NCI-H510A (cell line): ENCODE results near the gene ZNF649.

Experiments
- DNase-seq: peaks from one replicate; lab custom pipeline; 2025; lab: John Stamatoyannopoulos, UW

The ZNF649 gene

DNA sequence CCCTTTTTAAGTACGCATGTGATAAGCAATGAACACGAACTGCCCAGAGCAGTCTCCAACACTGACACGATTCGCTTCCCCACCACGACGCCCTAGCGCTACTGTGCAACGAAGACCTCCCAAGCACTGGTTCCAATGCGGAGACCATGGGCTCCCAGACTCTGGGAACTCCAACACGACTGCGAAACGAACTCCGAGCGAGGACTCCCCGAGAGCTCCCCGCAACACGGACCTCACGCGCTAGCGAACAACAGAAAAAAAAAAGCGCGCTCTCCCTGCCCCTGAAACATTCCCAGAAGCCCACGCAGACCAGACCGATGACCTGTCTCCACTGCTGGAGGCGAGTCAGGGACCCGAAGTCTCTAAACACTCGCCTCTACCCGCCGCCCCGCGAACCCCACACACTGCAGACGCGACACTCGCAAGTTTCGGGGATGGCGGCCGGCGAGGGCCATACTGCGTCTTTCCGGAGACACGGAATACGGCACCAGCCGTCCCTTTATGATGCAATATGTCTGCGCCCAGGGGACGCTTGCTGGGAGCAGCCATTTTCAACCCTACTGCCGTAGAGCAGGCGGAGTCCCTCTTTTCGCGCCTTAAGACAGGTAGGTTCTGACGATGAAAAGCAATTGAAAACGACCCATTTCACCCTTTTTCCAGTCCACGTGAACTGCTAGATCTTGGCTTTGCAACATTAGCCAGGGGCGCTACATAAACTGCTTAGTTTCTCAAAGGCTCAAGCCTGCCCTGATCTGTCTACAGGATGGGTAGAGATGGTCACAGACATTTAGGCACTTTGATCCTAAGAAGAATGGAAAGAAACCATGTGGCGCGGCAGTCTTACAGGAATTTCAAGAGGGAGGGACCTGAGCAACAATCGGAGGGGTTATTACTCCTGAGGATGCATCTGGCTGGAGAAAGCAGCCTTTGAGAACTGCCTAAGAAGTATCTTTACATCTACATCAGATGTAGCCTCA, 17.0 kb downstream of the ZNF649 start, which contains the start of gene ZNF577:
ZNF577 (minus strand) TSS at position 430 of the 977 bp plus-strand sequence. CDS start 7,569 bp downstream, outside the sequence.
- no peak for DNase-seq

DNA sequence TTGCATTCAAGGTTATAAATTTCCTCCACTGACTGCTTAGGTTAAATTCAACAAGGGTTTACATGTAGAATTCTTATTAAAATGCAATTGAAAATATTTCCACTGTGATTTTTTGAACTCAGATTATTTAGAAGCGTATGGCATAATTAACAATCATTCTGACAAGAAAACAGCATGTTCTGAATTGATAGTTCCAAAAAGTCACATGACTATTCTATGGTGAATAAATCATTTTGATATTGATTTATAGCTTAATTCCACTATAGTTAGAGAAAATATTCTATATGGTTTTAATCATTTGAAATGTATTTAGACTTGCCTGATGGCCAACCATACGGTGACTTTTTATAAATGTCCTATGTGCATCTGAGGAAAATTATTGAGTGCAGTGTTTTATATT, 20.1 kb downstream of the ZNF649 start:
- no peak for DNase-seq

DNA sequence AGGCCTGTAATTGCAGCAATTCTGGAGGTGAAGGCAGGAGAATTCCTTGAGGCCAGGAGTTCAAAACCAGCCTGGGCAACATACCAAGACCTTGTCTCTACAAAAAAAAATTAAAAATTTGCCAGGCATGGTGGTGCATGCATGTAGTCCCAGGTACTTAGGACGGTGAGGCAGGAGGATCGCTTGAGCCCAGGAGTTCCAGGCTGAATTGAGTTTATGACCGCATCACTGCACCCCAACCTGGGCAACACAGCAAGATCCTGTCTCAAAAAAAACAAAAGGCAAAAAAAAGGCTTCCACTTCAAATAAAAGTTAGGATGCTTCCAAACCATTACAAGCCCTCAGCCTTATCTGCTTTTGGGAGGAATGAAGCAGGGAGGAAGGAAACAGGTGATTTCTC, 22.3 kb downstream of the ZNF649 start:
- no peak for DNase-seq

DNA sequence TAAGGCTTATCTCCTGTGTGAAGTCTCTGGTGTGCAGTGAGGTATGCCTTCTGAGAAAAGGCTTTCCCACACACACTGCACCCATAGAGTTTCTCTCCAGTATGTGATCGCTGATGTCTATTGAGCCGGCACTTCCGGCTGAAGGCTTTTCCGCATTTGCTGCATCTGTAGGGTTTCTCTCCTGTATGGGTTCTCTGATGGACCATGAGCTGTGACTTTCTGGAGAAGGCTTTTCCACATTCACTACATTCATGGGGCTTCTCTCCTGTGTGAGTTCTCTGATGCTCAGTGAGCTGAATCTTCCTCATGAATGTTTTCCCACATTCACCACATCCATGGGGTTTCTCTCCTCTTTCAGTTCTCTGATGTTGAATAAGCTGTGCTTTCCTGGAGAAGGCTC, 31.7 kb downstream of the ZNF649 start:
- DNase-seq = no peak

DNA sequence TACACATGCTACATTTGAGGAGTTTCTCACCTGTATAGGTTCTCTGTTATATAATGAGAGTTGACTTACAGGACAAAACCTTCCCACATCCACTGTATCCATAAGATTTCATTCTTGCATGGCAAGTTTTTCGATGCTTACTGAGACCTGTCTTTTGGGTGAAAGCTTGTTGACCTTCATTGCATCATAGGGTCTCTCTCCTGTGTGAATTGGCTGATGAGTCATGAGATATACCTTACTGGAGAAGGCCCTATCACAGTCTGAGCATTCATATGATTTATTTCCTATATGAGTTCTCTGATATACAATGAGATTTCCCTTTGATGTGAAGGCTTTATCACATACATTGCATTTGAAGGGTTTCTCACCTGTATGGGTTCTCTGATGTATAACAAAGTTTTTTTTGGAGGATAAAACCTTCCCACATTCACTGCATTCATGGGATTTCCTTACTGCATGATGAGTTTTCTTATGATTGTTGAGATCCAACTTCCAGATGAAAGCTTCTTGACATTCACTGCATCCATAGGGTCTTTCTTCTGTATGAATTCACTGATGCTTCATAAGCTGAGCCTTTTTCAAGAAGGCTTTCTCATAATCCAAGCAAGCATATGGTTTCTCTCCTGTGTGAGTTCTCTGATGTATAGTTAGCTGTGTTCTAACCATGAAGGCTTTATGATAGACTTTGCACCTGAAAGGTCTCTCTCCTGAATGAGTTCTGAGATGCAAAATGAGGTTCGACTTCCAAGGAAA, 42.8 kb downstream of the ZNF649 start:
- no peak for DNase-seq
